HEK293 (cell line): ENCODE data around the gene MAN1B1.

Experiments
- CTCF ChIA-PET: fragments of 350-600 bp; formaldehyde crosslinking; extraction: SDS; loops from one replicate; lab custom pipeline; 2021; ENCODE audit warnings: antibody characterized with exemption; lab: Yijun Ruan, JAX
- POLR2A ChIA-PET: fragments of 300-600 bp; formaldehyde crosslinking; extraction: SDS; loops from one replicate; lab custom pipeline; 2020; ENCODE audit warnings: antibody characterized with exemption, inconsistent platforms; lab: Yijun Ruan, JAX
- H3K27ac ChIP-seq: fragments of 200-500 bp; sonication (Bioruptor generic); 2 replicates; pipeline ENCODE4 v1.5.1; 2014; ENCODE audit warnings: low read depth, low read length, control low read depth, inconsistent platforms; ENCODE audit errors: extremely low read depth
- H3K36me3 ChIP-seq, 2 experiments: fragments of 200-500 bp in 1 of 2; sonication (Bioruptor generic) in 1 of 2; 1 replicate in 1 of 2; 2 replicates in 1 of 2; pipeline ENCODE4 v1.5.1; 2014 to 2017; ENCODE audit warnings: inconsistent platforms in 2 of 2, low read length in 2 of 2; ENCODE audit not compliant: control insufficient read depth in 2 of 2, insufficient read depth in 1 of 2
- H3K4me1 ChIP-seq: fragments of 200-500 bp; sonication (Bioruptor generic); 2 replicates; pipeline ENCODE4 v1.5.1; 2014; ENCODE audit warnings: mild to moderate bottlenecking, low read length, inconsistent platforms; ENCODE audit not compliant: control insufficient read depth, insufficient read depth
- H3K4me3 ChIP-seq: 2 replicates; pipeline ENCODE4 v1.5.1; 2011; ENCODE audit warnings: low read depth, mild to moderate bottlenecking, control low read depth, low read length, moderate library complexity
- H3K9me3 ChIP-seq: fragments of 200-500 bp; sonication (Bioruptor generic); 2 replicates; pipeline ENCODE4 v1.5.1; 2014; ENCODE audit warnings: low read depth, low read length, inconsistent platforms; ENCODE audit not compliant: control insufficient read depth, insufficient read depth
- EGR2 ChIP-seq: fragments of 450-650 bp; formaldehyde crosslinking; IDR thresholded peaks from 2 replicates; pipeline ENCODE4 v1.5.1; 2016; ENCODE audit warnings: low read depth, missing biosample characterization, missing genetic modification characterization
- GLIS1 ChIP-seq: fragments of 450-650 bp; formaldehyde crosslinking; IDR thresholded peaks from 2 replicates; pipeline ENCODE4 v1.5.1; 2016; ENCODE audit warnings: missing biosample characterization, missing genetic modification characterization
- HOXA7 ChIP-seq: sonication (generic); formaldehyde crosslinking; IDR thresholded peaks from 2 replicates; pipeline ENCODE4 v1.8.1; 2022; ENCODE audit warnings: missing genetic modification reagents, borderline replicate concordance
- KLF1 ChIP-seq: fragments of 450-650 bp; formaldehyde crosslinking; IDR thresholded peaks from 2 replicates; pipeline ENCODE4 v1.5.1; 2016; ENCODE audit warnings: missing biosample characterization, missing genetic modification characterization
- MZF1 ChIP-seq: fragments of 450-650 bp; formaldehyde crosslinking; IDR thresholded peaks from 2 replicates; pipeline ENCODE4 v1.5.1; 2017; ENCODE audit warnings: missing biosample characterization, missing genetic modification characterization, borderline replicate concordance
- OVOL3 ChIP-seq: fragments of 450-650 bp; formaldehyde crosslinking; IDR thresholded peaks from 2 replicates; pipeline ENCODE4 v1.5.1; 2016; ENCODE audit warnings: missing biosample characterization, missing genetic modification characterization
- SALL2 ChIP-seq: fragments of 450-650 bp; formaldehyde crosslinking; IDR thresholded peaks from 2 replicates; pipeline ENCODE4 v1.5.0; 2017; ENCODE audit warnings: missing biosample characterization, mild to moderate bottlenecking, missing genetic modification characterization, borderline replicate concordance
- TCF7L2 ChIP-seq: IDR thresholded peaks from 2 replicates; pipeline ENCODE4 v1.6.1; 2011; ENCODE audit warnings: low read depth, mild to moderate bottlenecking, inconsistent platforms, low read length, moderate library complexity, borderline replicate concordance
- YY1 ChIP-seq: fragments of 450-650 bp; formaldehyde crosslinking; IDR thresholded peaks from 2 replicates; pipeline ENCODE4 v1.5.1; 2018; ENCODE audit warnings: missing biosample characterization, missing genetic modification characterization
- ZBTB1 ChIP-seq: fragments of 450-650 bp; formaldehyde crosslinking; IDR thresholded peaks from 2 replicates; pipeline ENCODE4 v1.5.1; 2016; ENCODE audit warnings: missing biosample characterization, missing genetic modification characterization
- ZBTB11 ChIP-seq: fragments of 450-650 bp; formaldehyde crosslinking; conservative IDR thresholded peaks from 2 replicates; pipeline ENCODE4 v1.5.1; 2016; ENCODE audit warnings: low read depth, missing biosample characterization, missing genetic modification characterization
- ZFP37 ChIP-seq: fragments of 450-650 bp; formaldehyde crosslinking; IDR thresholded peaks from 2 replicates; pipeline ENCODE4 v1.5.1; 2016; ENCODE audit warnings: missing biosample characterization, missing genetic modification characterization
- ZNF112 ChIP-seq: fragments of 450-650 bp; formaldehyde crosslinking; IDR thresholded peaks from 2 replicates; pipeline ENCODE4 v1.5.0; 2017; ENCODE audit warnings: missing biosample characterization, missing genetic modification characterization
- ZNF132 ChIP-seq: fragments of 450-650 bp; formaldehyde crosslinking; IDR thresholded peaks from 2 replicates; pipeline ENCODE4 v1.5.1; 2017; ENCODE audit warnings: missing biosample characterization, missing genetic modification characterization, borderline replicate concordance
- ZNF146 ChIP-seq: fragments of 450-650 bp; formaldehyde crosslinking; IDR thresholded peaks from 2 replicates; pipeline ENCODE4 v1.5.1; 2016; ENCODE audit warnings: missing biosample characterization, missing genetic modification characterization
- ZNF157 ChIP-seq: fragments of 450-650 bp; formaldehyde crosslinking; IDR thresholded peaks from 2 replicates; pipeline ENCODE4 v1.5.1; 2016; ENCODE audit warnings: missing biosample characterization, missing genetic modification characterization
- ZNF18 ChIP-seq: fragments of 450-650 bp; formaldehyde crosslinking; IDR thresholded peaks from 2 replicates; pipeline ENCODE4 v1.5.1; 2016; ENCODE audit warnings: missing biosample characterization, missing genetic modification characterization
- ZNF184 ChIP-seq: fragments of 450-650 bp; IDR thresholded peaks from 2 replicates; pipeline ENCODE4 v1.5.1; 2018; ENCODE audit warnings: missing biosample characterization, mild to moderate bottlenecking, missing genetic modification characterization
- ZNF239 ChIP-seq: fragments of 450-650 bp; formaldehyde crosslinking; IDR thresholded peaks from 2 replicates; pipeline ENCODE4 v1.5.1; 2016; ENCODE audit warnings: missing biosample characterization, missing genetic modification characterization
- ZNF341 ChIP-seq: fragments of 450-650 bp; formaldehyde crosslinking; IDR thresholded peaks from 2 replicates; pipeline ENCODE4; 2016; ENCODE audit warnings: low read depth, missing biosample characterization, missing genetic modification characterization
- ZNF354C ChIP-seq: fragments of 450-650 bp; formaldehyde crosslinking; IDR thresholded peaks from 2 replicates; pipeline ENCODE4 v1.5.1; 2016; ENCODE audit warnings: missing biosample characterization, missing genetic modification characterization, low read depth, borderline replicate concordance
- ZNF366 ChIP-seq: fragments of 450-650 bp; formaldehyde crosslinking; conservative IDR thresholded peaks from 2 replicates; pipeline ENCODE4 v1.5.1; 2016; ENCODE audit warnings: missing biosample characterization, missing genetic modification characterization
- ZNF391 ChIP-seq: fragments of 450-650 bp; formaldehyde crosslinking; IDR thresholded peaks from 2 replicates; pipeline ENCODE4 v1.5.1; 2016; ENCODE audit warnings: low read depth, missing biosample characterization, missing genetic modification characterization, borderline replicate concordance
- ZNF423 ChIP-seq: fragments of 450-650 bp; formaldehyde crosslinking; IDR thresholded peaks from 2 replicates; pipeline ENCODE4 v1.5.1; 2016; ENCODE audit warnings: missing biosample characterization, missing genetic modification characterization
- ZNF433 ChIP-seq: fragments of 450-650 bp; formaldehyde crosslinking; IDR thresholded peaks from 2 replicates; pipeline ENCODE4 v1.5.1; 2016; ENCODE audit warnings: missing biosample characterization, missing genetic modification characterization, low read depth
- ZNF510 ChIP-seq: fragments of 450-650 bp; formaldehyde crosslinking; IDR thresholded peaks from 2 replicates; pipeline ENCODE4 v1.5.1; 2018; ENCODE audit warnings: mild to moderate bottlenecking, missing genetic modification characterization, missing biosample characterization; ENCODE audit not compliant: insufficient replicate concordance
- ZNF571 ChIP-seq: fragments of 450-650 bp; formaldehyde crosslinking; IDR thresholded peaks from 2 replicates; pipeline ENCODE4 v1.5.0; 2017; ENCODE audit warnings: missing biosample characterization, missing genetic modification characterization
- ZNF629 ChIP-seq: fragments of 450-650 bp; formaldehyde crosslinking; IDR thresholded peaks from 2 replicates; pipeline ENCODE4 v1.5.1; 2017; ENCODE audit warnings: missing biosample characterization, missing genetic modification characterization
- ZNF776 ChIP-seq: fragments of 450-650 bp; formaldehyde crosslinking; IDR thresholded peaks from 2 replicates; pipeline ENCODE4 v1.5.0; 2017; ENCODE audit warnings: missing biosample characterization, missing genetic modification characterization, borderline replicate concordance
- ZNF843 ChIP-seq: fragments of 450-650 bp; formaldehyde crosslinking; IDR thresholded peaks from 2 replicates; pipeline ENCODE4 v1.5.1; 2016; ENCODE audit warnings: missing biosample characterization, missing genetic modification characterization
- TF ChIP-seq, protein P1 (sequence below): fragments of 450-650 bp; formaldehyde crosslinking; IDR thresholded peaks from 2 replicates; pipeline ENCODE4 v1.5.1; 2017; ENCODE audit warnings: missing biosample characterization, missing genetic modification characterization

The MAN1B1 gene

GRCh38 chr9:137086531-137087408 is at the start of gene MAN1B1:
MAN1B1 (plus strand) TSS chr9:137086985; CDS start chr9:137087000, 15 bp downstream.
- H3K36me3 ChIP-seq: peaks cover 0 to 44% of the 10 kb centered on the region in 2 experiments; a peak in 2 of 3 replicates
- no peaks in the 10 kb centered on the region for H3K9me3 ChIP-seq
- H3K4me1 ChIP-seq: 0 out of 2 replicates have a peak, but pooled peaks cover 3% of the 10 kb centered on the region
- ChIA-PET CTCF (interaction anchor here (0.7 to 3.3 kb wide), 15 partner anchors 10 to 348 kb away, joined by 3 to 26 read pairs (median 5); partner anchors contain the start of genes RNF224, SAPCD2 and UAP1L1), POLR2A (interaction anchor here (0.6 to 7.8 kb wide), 38 partner anchors 9 to 518 kb away, joined by 3 to 137 read pairs (median 5); partner anchors contain the start of genes ANAPC2, NELFB, NPDC1 and NSMF)
- peak within 1 kb of the TSS; percentile 70 for H3K27ac ChIP-seq
- peak within 1 kb of the TSS; percentile 57 for H3K4me3 ChIP-seq
- TF ChIP-seq, protein P1, sequence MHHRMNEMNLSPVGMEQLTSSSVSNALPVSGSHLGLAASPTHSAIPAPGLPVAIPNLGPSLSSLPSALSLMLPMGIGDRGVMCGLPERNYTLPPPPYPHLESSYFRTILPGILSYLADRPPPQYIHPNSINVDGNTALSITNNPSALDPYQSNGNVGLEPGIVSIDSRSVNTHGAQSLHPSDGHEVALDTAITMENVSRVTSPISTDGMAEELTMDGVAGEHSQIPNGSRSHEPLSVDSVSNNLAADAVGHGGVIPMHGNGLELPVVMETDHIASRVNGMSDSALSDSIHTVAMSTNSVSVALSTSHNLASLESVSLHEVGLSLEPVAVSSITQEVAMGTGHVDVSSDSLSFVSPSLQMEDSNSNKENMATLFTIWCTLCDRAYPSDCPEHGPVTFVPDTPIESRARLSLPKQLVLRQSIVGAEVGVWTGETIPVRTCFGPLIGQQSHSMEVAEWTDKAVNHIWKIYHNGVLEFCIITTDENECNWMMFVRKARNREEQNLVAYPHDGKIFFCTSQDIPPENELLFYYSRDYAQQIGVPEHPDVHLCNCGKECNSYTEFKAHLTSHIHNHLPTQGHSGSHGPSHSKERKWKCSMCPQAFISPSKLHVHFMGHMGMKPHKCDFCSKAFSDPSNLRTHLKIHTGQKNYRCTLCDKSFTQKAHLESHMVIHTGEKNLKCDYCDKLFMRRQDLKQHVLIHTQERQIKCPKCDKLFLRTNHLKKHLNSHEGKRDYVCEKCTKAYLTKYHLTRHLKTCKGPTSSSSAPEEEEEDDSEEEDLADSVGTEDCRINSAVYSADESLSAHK: no peak
- TF ChIP-seq ZNF18 (tag by site-specific recombination): no peak
- no peak for TF ChIP-seq ZBTB11 (tag by site-specific recombination)
- TF ChIP-seq ZNF510: no peak
- peak; percentile 46 for TF ChIP-seq EGR2
- TF ChIP-seq MZF1 (tag by site-specific recombination): no peak
- TF ChIP-seq ZNF341 (tag by site-specific recombination): no peak; the same call in 1 of the 2 replicates
- TF ChIP-seq HOXA7 (CRISPR knock-in tag): no peak
- peak; percentile 72 for TF ChIP-seq ZNF629 (tag by site-specific recombination)
- no peak for TF ChIP-seq ZNF433 (tag by site-specific recombination)
- no peak for TF ChIP-seq ZNF776 (tag by site-specific recombination)
- TF ChIP-seq GLIS1: peak; percentile 60
- no peak for TF ChIP-seq ZNF239
- no peak for TF ChIP-seq ZNF112
- TF ChIP-seq SALL2 (tag by site-specific recombination): no peak
- TF ChIP-seq ZNF391: no peak
- TF ChIP-seq ZNF423: no peak
- no peak for TF ChIP-seq ZFP37 (tag by site-specific recombination)
- TF ChIP-seq OVOL3: no peak
- no peak for TF ChIP-seq ZNF366
- TF ChIP-seq ZNF157: no peak
- no peak for TF ChIP-seq ZNF354C (tag by site-specific recombination)
- no peak for TF ChIP-seq ZNF843 (tag by site-specific recombination)
- no peak for TF ChIP-seq ZNF146 (tag by site-specific recombination)
- peak; percentile 97 for TF ChIP-seq KLF1 (tag by site-specific recombination)
- no peak for TF ChIP-seq ZNF132 (tag by site-specific recombination)
- TF ChIP-seq ZNF184: 0 out of 2 replicates have a peak, but pooled peaks have one; percentile 18
- TF ChIP-seq ZBTB1 (tag by site-specific recombination): no peak
- peak; percentile 79 for TF ChIP-seq YY1 (tag by site-specific recombination)
- no peak for TF ChIP-seq TCF7L2
- TF ChIP-seq ZNF571 (tag by site-specific recombination): no peak
